Measurements from ENCODE around the gene SETD7. TPM values are rescaled to one million over a fixed set of nuclear protein-coding genes. Genes with fewer than 3 reads are reported as not detected.

Gene SETD7
- polyA plus RNA-seq, 5 donors: 14.8 to 20.5 (median 18.5) TPM

GRCh38 chr4:139514382-139515059 is 41.5 kb downstream of the SETD7 start:
- DNase-seq: no peak

- no peak for DNase-seq
Measured at GRCh38 chr4:139511320-139511719, 44.7 kb downstream of the SETD7 start.

- DNase-seq: no peak
Measured at GRCh38 chr4:139509727-139510410, 46.1 kb downstream of the SETD7 start.

- DNase-seq: no peak
Measured at GRCh38 chr4:139508581-139509237, 47.3 kb downstream of the SETD7 start.

- no peak for DNase-seq
Measured at GRCh38 chr4:139506774-139507173, 49.2 kb downstream of the SETD7 start.

- no peak for DNase-seq
Measured at GRCh38 chr4:139503622-139504166, 52.3 kb downstream of the SETD7 start.

GRCh38 chr4:139501927-139502899 is 53.8 kb downstream of the SETD7 start:
- no peak for DNase-seq

GRCh38 chr4:139501527-139501926 is 54.5 kb downstream of the SETD7 start:
- DNase-seq: no peak

GRCh38 chr4:139501117-139501516 is 54.9 kb downstream of the SETD7 start:
- DNase-seq: no peak

- no peak for DNase-seq
Measured at GRCh38 chr4:139499186-139499585, 56.8 kb downstream of the SETD7 start.

- no peak for DNase-seq
Measured at GRCh38 chr4:139493176-139493575, 62.8 kb downstream of the SETD7 start.

- DNase-seq: no peak
Measured at GRCh38 chr4:139492429-139492828, 63.6 kb downstream of the SETD7 start.

- no peak for DNase-seq
Measured at GRCh38 chr4:139489638-139490037, 66.4 kb downstream of the SETD7 start.

GRCh38 chr4:139488442-139488841 is 67.6 kb downstream of the SETD7 start:
- DNase-seq: no peak

- no peak for DNase-seq
Measured at GRCh38 chr4:139484783-139485311, 71.2 kb downstream of the SETD7 start.

GRCh38 chr4:139483000-139483399 is 73.0 kb downstream of the SETD7 start:
- no peak for DNase-seq

GRCh38 chr4:139481465-139481864 is 74.6 kb downstream of the SETD7 start:
- DNase-seq: no peak

- DNase-seq: no peak
Measured at GRCh38 chr4:139476363-139476762, 79.7 kb downstream of the SETD7 start.

GRCh38 chr4:139472852-139473251 is 83.2 kb downstream of the SETD7 start:
- no peak for DNase-seq

- no peak for DNase-seq
Measured at GRCh38 chr4:139470997-139471665, 84.9 kb downstream of the SETD7 start.

GRCh38 chr4:139470295-139470694 is 85.7 kb downstream of the SETD7 start:
- no peak for DNase-seq

Data from right lung (tissue), 5 donors.